Fibroblast of mammary gland (primary cell): ENCODE results near the gene PRR15.
A peak's percentile ranks its signal among the peaks of the same experiment; 100 is the strongest.

Experiments
- DNase-seq: peaks from one replicate; pipeline ENCODE4 v3.0.0-alpha.2; 2010; ENCODE audit warnings: low read depth
- H3K4me3 ChIP-seq: 2 replicates; pipeline ENCODE4 v1.5.1; 2011; ENCODE audit warnings: low read depth, mild to moderate bottlenecking, low read length, moderate library complexity; ENCODE audit not compliant: control insufficient read depth
- CTCF ChIP-seq: conservative IDR thresholded peaks from 2 replicates; pipeline ENCODE4 v1.5.1; 2011; ENCODE audit warnings: low read depth, low read length, inconsistent platforms; ENCODE audit not compliant: control insufficient read depth, insufficient read depth

The PRR15 gene

GRCh38 chr7:29611941-29612544, 48.4 kb downstream of the PRR15 start:
- no peak for DNase-seq
- no peak overlapping the region for H3K4me3 ChIP-seq
- TF ChIP-seq CTCF, result no peak

- no peak for TF ChIP-seq CTCF
- no peak overlapping the region for H3K4me3 ChIP-seq
- peak; percentile 86 for DNase-seq
Measured at GRCh38 chr7:29612596-29612995, 49.0 kb downstream of the PRR15 start.

- no peak for DNase-seq
- no peak overlapping the region for H3K4me3 ChIP-seq
- no peak for TF ChIP-seq CTCF
Measured at GRCh38 chr7:29613100-29613499, 49.5 kb downstream of the PRR15 start.

GRCh38 chr7:29614229-29614628, 50.6 kb downstream of the PRR15 start:
- DNase-seq, result no peak
- no peak for TF ChIP-seq CTCF
- H3K4me3 ChIP-seq, result no peak overlapping the region
